B cell (primary cell): ENCODE results near the gene PIP5KL1.

Source experiments
- EZH2 ChIP-seq: IDR thresholded peaks from 2 replicates; pipeline ENCODE4 v1.6.1; 2012; ENCODE audit warnings: borderline replicate concordance, low read depth, mild to moderate bottlenecking, moderate library complexity, low read length; ENCODE audit not compliant: insufficient read depth, poor library complexity, severe bottlenecking
- TF ChIP-seq, protein P1 (sequence below): fragments of 200-600 bp; IDR thresholded peaks from one replicate; pipeline ENCODE4 v1.8.0; 2022; ENCODE audit warnings: antibody characterized with exemption, mild to moderate bottlenecking

DNA sequence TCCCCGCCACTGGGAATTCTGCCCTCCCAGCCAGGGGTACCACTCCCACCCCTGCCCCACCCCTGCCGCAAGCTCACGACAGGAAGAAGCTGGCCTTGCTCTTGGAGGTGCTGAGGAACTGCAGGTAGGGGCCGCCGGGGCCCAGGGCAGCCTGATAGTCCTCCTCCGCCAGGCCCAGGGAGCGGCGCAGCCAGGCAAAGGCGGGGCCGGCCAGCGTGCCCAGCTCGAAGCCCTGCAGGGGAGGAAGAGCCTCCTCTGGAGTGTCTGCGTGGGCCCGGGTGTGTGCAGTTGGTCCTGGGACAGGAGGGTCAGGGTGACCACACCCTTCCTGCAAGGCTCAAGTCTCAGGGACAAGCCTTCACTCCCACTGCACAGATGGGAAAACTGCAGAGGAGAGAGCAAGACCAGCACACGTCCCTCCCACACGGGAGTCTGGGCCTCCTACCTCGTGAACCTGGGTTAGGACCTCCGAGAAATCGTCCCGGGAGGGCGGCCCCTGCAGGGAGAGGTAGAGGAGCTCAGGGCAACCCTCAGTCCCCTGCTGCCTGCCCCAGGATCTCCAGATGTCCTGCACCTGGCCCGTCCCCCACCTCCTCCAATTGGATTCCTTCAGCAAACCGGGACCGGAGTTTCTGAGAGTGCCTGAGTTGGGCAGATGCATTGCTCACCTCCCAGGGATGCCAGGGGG lies 2.4 kb downstream of the PIP5KL1 start:
- TF ChIP-seq, protein P1, sequence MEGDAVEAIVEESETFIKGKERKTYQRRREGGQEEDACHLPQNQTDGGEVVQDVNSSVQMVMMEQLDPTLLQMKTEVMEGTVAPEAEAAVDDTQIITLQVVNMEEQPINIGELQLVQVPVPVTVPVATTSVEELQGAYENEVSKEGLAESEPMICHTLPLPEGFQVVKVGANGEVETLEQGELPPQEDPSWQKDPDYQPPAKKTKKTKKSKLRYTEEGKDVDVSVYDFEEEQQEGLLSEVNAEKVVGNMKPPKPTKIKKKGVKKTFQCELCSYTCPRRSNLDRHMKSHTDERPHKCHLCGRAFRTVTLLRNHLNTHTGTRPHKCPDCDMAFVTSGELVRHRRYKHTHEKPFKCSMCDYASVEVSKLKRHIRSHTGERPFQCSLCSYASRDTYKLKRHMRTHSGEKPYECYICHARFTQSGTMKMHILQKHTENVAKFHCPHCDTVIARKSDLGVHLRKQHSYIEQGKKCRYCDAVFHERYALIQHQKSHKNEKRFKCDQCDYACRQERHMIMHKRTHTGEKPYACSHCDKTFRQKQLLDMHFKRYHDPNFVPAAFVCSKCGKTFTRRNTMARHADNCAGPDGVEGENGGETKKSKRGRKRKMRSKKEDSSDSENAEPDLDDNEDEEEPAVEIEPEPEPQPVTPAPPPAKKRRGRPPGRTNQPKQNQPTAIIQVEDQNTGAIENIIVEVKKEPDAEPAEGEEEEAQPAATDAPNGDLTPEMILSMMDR = no peak
- no peak for TF ChIP-seq EZH2
